Activated CD4-positive, CD25-positive, alpha-beta regulatory T cell (primary cell): ENCODE data around the gene ITPR2.
"Not testable (repeated sequence)": the region's sequence is repeated elsewhere in the genome, so short reads cannot be mapped to it uniquely, and the experiment has no call there.

Experiments used
- DNase-seq, 4 experiments: peaks; one replicate each; lab custom pipeline; 2025; lab: John Stamatoyannopoulos, UW

The ITPR2 gene

GRCh38 chr12:26848156-26848825 is 15.3 kb upstream of the ITPR2 start:
- DNase-seq, result no peak

- DNase-seq, result no peak
These were observed 14.4 kb upstream of the ITPR2 start for GRCh38 chr12:26847431-26847830.

- no peak for DNase-seq
These were observed 13.4 kb upstream of the ITPR2 start for GRCh38 chr12:26846416-26846815.

GRCh38 chr12:26845984-26846383 is 13.0 kb upstream of the ITPR2 start:
- DNase-seq, result no peak

GRCh38 chr12:26845057-26845666 is 12.2 kb upstream of the ITPR2 start:
- no peak for DNase-seq

GRCh38 chr12:26843311-26843710 is 10.3 kb upstream of the ITPR2 start:
- no peak for DNase-seq

GRCh38 chr12:26841085-26841484 is 8.1 kb upstream of the ITPR2 start:
- DNase-seq, result no peak

- no peak for DNase-seq
These were observed 6.5 kb upstream of the ITPR2 start for GRCh38 chr12:26839512-26839911.

GRCh38 chr12:26838888-26839416 is 6.0 kb upstream of the ITPR2 start:
- no peak for DNase-seq

- DNase-seq, result no peak
These were observed 3.2 kb upstream of the ITPR2 start for GRCh38 chr12:26836201-26836600.

- not testable (repeated sequence) for DNase-seq
These were observed 1.6 kb upstream of the ITPR2 start for GRCh38 chr12:26834503-26835060.

- no peak for DNase-seq
These were observed 923 bp upstream of the ITPR2 start for GRCh38 chr12:26833743-26834490.

- DNase-seq, result peak; percentile 21 to 37 (median 30)
These were observed 808 bp downstream of the ITPR2 start for GRCh38 chr12:26831951-26832821.

- DNase-seq, result no peak
These were observed 2.0 kb downstream of the ITPR2 start for GRCh38 chr12:26830783-26831551.

GRCh38 chr12:26830363-26830762 is 2.6 kb downstream of the ITPR2 start:
- DNase-seq, result no peak

GRCh38 chr12:26828280-26829073 is 4.5 kb downstream of the ITPR2 start:
- DNase-seq, result no peak

- no peak for DNase-seq
These were observed 6.6 kb downstream of the ITPR2 start for GRCh38 chr12:26826437-26826836.

- DNase-seq, result no peak
These were observed 7.5 kb downstream of the ITPR2 start for GRCh38 chr12:26825459-26826016.

GRCh38 chr12:26823390-26823789 is 9.6 kb downstream of the ITPR2 start:
- no peak for DNase-seq

GRCh38 chr12:26822026-26822425 is 11.0 kb downstream of the ITPR2 start:
- DNase-seq, result no peak
